IPS DF 19.7 (cell line): ENCODE results near the gene RABL2B.

Experiments
- DNase-seq: peaks from one replicate; pipeline ENCODE4 v3.0.0-alpha.2; 2013; ENCODE audit warnings: low read depth, low spot score

RABL2B gene

DNA sequence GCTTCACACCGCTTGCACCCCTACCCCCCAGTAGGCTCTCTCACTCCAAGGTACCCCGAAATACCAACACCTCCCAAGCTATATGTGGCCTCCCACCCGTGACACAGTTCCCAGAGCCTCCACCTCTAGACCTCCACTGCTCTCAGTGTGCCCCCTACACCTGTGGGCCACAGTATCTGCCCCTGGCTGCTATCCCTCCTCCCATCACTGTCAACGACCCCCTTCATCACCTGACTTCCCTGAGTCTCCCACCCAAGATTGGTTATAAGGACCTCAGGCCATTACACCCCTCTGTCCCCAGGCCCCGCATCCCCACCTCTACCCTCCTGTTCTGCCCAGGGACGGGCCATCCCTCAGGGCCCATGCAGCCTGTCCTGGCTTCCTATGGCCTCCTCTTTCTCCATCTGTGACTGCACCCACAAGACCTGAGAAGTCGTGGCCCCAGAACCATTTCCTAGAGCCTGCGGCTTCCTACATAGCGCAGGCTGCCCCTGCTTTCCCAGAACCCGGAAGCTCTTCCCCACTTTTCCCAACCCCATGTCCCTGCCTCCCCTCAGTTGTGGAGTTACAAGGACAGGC lies 44.7 kb downstream of the RABL2B start:
- no peak for DNase-seq

GRCh38 chr22:50737728-50738648 lies 45.4 kb downstream of the RABL2B start, which contains the start of gene ACR:
Gene ACR, plus strand, starts transcription at chr22:50738204. Its CDS starts 32 bp downstream, at chr22:50738236.
- DNase-seq = no peak

- DNase-seq = no peak
These were observed 47.8 kb downstream of the RABL2B start for GRCh38 chr22:50735739-50736030.

DNA sequence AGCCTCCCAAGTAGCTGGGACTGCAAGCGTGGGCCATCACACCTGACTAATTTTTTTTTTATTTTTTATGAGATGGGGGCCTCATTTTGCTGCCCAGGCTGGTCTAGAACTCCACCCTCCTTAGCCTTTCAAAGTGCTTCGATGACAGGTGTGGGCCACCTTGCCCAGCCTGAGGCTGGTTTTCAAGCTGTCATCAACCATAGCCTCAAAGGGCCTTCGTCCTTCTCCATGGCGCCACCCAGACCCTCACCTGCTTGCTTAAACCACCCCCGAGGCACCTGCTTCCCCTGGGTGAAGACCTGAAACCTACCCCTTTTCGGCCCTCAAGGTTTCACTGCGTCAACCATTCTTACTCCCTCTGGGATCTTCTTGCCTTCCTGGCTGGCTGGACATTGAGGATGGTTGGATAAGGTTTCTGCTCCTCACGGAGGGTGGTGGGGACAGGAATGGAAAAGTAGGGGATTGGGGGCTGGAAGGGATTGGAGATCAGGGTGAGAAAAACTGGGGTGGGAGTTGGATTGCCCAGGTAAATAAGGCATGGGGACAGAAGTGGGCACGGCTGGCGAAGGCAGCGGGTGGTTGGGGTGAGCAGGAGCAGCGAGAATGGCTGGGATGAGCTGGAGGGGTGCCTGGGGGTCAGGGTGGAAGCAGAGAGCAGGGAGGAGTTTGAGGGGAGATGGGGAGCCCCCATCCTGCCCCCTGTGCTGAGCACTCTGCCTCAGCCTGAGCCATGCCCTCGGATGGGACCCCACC lies 48.3 kb downstream of the RABL2B start:
- no peak for DNase-seq

GRCh38 chr22:50734343-50734771 lies 49.1 kb downstream of the RABL2B start:
- DNase-seq = no peak

DNA sequence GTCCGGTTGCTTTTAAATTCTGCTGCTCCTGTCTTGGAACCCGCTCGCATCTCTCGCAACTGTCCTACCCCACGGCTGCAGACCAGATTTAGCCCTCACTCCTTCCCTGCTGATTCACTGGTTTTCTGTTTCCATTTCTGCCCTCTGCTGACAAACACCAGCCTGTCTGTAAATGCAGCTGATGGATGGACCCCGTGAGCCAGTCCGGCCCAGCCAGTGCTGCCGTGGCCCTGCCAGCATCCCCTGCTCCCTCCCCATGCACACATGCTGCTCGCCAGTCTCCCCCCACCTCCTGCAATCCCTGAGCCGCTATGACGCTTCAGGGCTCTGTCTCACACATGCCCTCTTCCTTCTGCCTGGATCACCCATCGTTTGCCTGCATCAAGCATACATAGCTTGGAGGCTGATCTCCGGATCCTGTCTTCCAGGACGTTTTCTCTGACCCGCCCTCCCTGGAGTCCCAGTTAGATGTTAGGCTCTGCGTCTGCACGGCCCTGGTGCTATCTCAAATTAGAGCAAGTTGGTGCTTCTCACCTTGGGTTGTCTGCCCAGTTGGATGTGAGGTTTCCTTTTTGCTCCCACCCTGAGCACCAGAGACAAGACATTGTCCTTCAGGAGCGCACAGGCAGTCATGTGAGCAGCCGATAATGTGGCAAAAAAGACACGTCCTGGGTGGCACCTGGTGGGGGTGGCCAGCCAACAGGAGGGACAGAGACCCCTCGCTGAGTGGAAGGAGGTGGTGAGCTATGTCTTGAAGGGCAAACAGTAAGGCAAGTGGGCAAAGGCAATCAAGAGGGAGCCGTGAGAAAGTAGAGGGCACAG lies 49.7 kb downstream of the RABL2B start:
- no peak for DNase-seq

GRCh38 chr22:50732681-50733080 lies 50.8 kb downstream of the RABL2B start:
- no peak for DNase-seq

DNA sequence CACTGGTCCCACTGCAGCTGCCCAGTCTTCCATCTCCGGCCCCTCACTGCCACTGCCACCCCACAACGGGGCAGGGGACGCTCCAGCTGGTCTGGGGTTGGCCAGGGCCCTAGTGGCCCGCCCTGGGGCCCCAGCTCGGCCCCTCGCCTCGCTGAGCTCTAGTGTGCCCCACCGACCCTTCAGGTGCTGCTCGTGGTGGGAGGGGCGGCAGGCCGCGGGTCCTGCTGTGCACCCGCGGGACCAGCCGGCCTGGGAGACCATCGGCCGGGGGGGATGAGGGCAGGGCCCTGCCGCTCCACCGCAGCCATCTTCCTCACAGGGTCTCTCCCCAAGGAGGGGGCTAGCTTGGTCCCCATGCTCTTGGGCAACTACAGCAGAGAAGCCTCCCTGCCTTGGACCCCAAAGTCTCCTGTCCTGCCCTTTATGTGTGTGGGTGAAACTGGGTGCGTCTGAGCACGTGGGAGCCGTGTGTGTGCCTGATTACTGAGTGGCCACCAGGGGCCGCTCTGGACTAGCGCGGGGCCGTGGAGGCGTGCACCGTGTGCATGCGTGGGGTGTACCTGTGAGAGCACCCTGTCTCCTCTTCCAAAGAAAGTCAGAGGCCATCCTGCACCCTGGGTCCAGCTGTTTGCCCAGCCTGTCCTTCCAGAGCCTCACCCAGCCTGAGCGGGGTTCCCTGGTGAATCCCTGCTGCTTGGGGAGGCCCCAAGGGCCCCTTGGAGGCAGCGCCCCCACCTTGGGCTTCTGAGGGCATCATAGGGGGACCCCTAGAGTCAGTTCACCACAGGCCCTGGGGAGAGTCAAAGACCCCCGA lies 51.4 kb downstream of the RABL2B start:
- DNase-seq = no peak

DNA sequence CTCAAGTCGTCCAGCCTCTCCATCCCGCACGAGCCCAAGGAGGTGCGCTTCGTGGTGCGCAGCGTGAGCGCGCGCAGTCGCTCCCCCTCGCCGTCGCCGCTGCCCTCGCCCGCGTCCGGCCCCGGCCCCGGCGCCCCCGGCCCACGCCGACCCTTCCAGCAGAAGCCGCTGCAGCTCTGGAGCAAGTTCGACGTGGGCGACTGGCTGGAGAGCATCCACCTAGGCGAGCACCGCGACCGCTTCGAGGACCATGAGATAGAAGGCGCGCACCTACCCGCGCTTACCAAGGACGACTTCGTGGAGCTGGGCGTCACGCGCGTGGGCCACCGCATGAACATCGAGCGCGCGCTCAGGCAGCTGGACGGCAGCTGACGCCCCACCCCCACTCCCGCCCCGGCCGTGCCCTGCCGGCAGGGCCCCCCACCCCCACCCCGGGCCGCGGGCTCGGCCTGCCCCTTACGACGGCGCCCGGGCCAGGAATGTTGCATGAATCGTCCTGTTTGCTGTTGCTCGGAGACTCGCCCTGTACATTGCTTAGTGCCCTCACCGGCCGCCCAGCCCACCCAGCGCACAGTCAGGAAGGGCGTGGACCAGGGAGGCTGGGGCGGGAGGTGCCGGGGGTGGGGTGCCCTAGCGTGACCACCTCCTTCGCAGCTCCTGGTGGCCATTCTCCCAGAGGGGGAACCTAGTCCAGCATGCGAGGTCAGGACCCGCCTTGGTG lies 52.3 kb downstream of the RABL2B start:
- DNase-seq = no peak

DNA sequence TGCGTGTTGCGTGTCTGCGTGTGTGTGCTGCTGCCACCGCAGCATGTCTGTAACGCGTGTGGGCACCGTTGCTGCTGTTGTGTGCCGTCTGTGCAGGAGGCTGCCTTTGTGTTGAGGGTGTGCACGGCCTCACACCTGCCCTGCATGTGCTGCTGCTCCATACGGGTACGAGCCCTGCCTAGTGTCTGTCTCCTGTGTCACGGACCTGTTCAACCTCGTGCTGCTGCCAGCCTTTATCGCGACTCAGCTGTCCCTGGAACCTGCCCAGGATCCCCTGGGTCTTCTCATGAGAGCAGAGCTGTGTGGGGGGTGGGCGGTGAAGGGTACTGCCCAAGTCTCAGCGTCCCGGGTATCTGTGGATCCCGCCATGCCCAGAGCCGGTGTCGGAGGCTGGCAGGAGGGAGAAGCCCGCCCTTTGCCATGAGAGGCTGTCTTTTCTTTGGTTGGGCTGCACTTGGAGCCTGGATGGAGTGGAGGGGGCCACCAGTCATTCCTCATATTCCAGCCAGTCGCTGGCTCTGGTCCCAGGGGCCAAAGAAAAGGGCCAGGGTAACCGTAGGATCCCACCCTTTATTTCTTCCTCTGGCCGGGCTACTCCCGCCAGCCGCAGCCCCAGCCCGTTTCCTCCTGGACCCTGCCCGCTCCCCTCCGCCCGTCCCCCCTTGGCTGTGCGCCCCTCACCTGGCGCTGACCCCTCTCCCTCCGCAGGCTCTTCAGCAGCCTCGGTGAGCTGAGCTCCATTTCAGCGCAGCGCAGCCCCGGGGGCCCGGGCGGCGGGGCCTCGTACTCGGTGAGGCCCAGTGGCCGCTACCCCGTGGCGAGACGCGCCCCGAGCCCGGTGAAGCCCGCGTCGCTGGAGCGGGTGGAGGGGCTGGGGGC lies 53.2 kb downstream of the RABL2B start:
- no peak for DNase-seq

DNA sequence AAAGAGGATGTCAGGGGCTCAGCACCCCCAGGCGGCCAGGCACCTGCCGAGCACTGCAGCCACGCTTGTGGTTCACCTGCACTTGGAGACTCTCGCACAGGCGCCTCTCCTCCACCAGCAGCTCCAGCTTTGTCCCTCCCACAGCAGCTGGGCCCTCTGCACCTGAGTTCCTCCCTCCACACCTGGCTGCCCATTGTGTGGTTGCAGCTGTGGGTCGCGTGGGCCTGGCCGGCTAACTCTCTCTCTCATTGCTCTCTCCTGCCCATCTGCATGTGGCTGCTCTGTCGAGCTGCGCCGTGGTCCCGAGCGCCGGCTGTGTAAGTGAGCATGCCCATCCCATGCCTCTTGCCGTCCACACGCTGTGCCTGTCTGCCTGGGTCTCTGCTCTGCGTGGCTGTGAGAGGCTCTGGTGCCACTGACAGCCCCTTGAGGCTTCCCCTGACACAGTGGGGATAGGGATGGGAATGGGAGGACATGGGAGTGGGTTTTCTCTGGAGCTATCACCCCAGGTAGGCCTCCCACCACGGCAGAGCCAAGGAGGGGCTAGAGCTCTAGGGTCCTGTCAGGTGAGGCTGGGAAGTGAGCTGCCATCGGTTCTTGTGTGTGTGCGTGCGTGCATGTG lies 53.9 kb downstream of the RABL2B start:
- DNase-seq = no peak

DNA sequence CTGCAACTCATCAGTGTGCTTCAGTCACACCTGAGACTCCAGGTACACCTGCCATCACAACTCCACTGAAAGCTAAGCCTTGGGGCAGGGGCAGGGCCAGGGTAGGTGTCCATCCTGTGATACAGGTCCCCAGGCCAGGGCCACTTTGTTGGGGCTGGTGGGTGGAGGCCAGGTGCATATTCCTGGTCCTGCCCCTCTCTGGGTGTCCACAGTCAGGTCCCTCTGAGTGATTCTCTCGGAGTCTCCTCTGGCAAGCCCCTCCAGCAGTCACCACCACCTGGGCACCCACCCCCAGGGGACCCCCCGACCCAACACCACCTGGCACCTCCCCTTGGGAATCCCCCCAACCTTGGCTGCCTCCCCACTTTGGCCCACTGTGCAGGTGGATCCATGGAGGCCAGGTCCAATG lies 54.9 kb downstream of the RABL2B start:
- DNase-seq = no peak

- no peak for DNase-seq
These were observed 55.5 kb downstream of the RABL2B start for GRCh38 chr22:50727678-50728522.

DNA sequence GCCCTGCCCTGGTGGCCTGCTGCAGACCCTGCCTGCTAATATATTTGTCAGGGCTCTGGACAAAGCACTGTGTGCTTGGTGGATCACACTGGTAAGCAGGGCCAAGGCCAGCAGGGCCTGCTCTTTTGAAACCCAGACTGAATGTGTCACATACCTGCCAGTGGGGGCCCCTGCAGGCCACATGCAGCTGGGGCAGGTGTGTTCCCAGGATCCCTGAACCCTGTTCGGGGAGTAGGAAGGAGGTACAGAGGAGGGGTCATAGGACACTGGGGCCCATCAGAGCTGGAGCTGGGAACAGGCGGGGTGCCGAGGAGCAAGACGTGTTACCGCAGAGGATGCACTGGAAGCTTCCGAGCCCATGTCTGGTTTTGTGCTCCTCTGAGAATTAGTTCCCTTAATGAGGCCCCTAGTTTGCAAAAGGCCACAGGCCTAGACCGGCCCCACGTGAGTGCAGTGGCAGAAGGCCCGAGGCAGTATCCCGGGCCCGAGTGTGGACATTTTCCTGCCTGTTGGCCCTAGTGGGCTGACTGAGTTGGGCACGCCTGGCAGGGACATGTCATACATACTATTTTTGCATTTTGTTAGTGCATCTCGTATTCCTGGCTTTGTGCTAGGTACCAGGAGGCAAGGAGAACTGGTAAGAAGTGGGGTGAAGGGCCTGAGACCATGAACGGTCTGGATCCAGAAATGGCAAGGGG lies 56.6 kb downstream of the RABL2B start:
- DNase-seq = no peak

DNA sequence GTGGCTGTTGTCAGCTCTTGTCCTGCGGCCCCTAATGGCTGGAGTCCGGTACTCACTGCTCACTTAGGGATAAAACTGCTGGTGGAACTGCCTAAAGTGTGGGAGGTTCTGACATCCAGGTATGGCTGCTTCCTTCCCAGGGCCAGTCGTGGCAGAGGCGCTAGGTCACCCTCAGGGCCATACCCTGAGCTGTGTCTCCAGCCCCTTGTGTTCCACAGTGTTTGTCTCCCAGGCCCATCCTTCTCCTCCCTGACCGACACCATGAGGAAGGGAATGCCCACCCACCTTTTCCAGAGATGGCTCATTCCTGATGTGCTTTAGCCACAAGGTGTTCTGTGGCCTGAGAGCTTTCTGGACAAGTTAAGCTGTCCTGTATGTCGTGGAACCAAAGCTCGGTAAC lies 57.8 kb downstream of the RABL2B start:
- DNase-seq = no peak

DNA sequence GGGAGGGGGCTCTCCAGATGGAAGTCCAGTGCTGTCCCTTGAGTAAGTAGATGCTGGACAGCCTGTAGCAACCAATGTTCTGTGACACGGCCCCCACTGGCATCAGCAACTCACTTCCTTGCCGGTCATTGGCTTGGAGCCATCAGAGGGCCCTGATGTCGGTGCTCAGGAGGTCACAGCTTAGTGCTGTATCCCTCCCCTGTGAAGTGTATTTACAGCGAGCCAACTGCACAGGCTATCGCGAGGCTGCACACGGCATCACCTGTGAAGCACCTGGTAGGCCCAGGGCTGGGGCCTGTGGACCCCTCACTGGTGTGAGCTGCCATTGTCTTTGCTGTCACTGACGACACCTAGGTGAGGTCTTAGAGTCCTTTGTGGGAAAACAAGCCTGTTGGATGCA lies 58.8 kb downstream of the RABL2B start:
- no peak for DNase-seq

DNA sequence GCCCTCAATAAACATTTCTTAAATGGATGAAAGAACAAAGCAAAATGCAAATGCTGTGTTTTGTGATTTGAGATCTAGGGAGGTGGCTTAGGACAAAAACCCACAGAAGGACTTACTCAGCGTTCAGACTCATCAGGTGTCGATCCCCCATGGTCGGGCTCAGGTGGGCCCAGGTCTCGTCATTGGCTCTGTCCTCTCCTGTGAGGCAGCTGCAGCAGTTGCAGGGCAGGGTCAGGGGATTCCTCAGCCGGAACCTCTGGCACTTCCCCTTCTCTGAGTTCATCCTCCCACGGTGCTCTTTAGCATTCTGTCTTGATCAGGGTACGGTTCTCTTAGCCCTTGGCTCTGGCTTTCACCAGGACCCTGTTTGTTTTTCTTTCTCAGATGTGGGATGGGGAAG lies 59.4 kb downstream of the RABL2B start:
- no peak for DNase-seq
